SHP77 (cell line): ENCODE data around the gene MBP.
"Not testable (repeated sequence)": the region's sequence is repeated elsewhere in the genome, so short reads cannot be mapped to it uniquely, and the experiment has no call there.

Source experiments
- DNase-seq, 2 experiments: peaks; one replicate each; lab custom pipeline; 2025; lab: John Stamatoyannopoulos, UW

The MBP gene

GRCh38 chr18:76970770-76971559 is 161.6 kb downstream of the MBP start:
- no peak for DNase-seq

- DNase-seq: no peak
These were observed 164.7 kb downstream of the MBP start for GRCh38 chr18:76967721-76968472.

GRCh38 chr18:76967299-76967698 is 165.3 kb downstream of the MBP start:
- DNase-seq: not testable (repeated sequence)

GRCh38 chr18:76965555-76966151 is 166.9 kb downstream of the MBP start:
- not testable (repeated sequence) for DNase-seq

- DNase-seq: no peak
These were observed 168.6 kb downstream of the MBP start for GRCh38 chr18:76963936-76964335.

GRCh38 chr18:76962851-76963250 is 169.7 kb downstream of the MBP start:
- no peak for DNase-seq

GRCh38 chr18:76960528-76961035 is 172.0 kb downstream of the MBP start:
- DNase-seq: no peak

GRCh38 chr18:76959605-76960004 is 173.0 kb downstream of the MBP start:
- no peak for DNase-seq

GRCh38 chr18:76958692-76959341 is 173.8 kb downstream of the MBP start:
- peak; percentile 45 to 68 for DNase-seq

- DNase-seq: no peak
These were observed 174.9 kb downstream of the MBP start for GRCh38 chr18:76957384-76958355.

- DNase-seq: no peak
These were observed 175.9 kb downstream of the MBP start for GRCh38 chr18:76956648-76957047.

GRCh38 chr18:76955524-76956170 is 176.9 kb downstream of the MBP start:
- no peak for DNase-seq

- DNase-seq: peak; percentile 48 to 51
These were observed 178.9 kb downstream of the MBP start for GRCh38 chr18:76953583-76954233.

GRCh38 chr18:76953156-76953555 is 179.4 kb downstream of the MBP start:
- DNase-seq: no peak

GRCh38 chr18:76952747-76953146 is 179.8 kb downstream of the MBP start:
- no peak for DNase-seq

- DNase-seq: no peak
These were observed 180.9 kb downstream of the MBP start for GRCh38 chr18:76951456-76952247.

- DNase-seq: no peak
These were observed 184.2 kb downstream of the MBP start for GRCh38 chr18:76948345-76948744.

GRCh38 chr18:76944346-76944745 is 188.2 kb downstream of the MBP start:
- DNase-seq: not testable (repeated sequence)
